NCI-H446 (cell line): ENCODE data around the gene APBB1IP.

Experiments used
- DNase-seq, 2 experiments: peaks; one replicate each; lab custom pipeline; 2025; lab: John Stamatoyannopoulos, UW

Gene APBB1IP

DNA sequence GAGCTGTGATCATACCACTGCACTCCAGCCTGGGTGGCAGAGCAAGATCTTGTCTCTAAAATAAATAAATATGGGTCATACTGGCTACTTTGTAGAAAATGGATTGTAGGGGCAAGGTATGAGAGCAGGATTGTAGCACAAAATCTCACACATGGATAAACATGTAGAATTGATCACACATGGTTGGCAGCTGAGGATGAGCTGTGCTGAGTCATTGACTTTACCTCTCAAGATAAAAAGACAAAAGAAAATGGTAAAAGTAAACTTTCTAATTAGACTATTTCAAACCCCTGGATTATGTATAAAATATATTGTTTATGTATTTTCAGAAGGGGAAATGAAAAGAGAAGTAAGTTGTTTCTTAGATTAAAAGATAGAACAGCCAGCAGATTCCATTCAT lies 69.3 kb downstream of the APBB1IP start:
- no peak for DNase-seq

- DNase-seq = no peak
These were observed 69.9 kb downstream of the APBB1IP start for GRCh38 chr10:26508016-26508415.

DNA sequence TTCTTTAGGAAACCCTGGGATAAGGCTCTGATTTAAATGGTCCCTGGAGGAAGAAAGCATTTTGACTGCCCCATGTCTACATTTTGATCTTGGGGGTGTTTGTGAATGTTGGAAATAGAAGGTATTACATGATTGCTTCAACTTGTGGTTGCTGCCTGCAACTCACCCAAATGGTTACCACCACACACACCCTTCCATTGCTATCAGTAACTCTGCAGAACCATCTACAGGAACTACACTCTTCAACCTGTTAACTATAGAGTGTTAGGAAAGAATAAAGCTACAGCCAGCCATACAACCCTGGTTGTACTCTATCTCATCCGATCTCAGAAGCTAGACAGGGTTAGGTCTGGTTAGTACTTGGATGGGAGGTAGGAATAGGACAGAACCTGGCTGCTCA lies 71.2 kb downstream of the APBB1IP start:
- DNase-seq = no peak

- no peak for DNase-seq
These were observed 75.0 kb downstream of the APBB1IP start for GRCh38 chr10:26513101-26513500.

DNA sequence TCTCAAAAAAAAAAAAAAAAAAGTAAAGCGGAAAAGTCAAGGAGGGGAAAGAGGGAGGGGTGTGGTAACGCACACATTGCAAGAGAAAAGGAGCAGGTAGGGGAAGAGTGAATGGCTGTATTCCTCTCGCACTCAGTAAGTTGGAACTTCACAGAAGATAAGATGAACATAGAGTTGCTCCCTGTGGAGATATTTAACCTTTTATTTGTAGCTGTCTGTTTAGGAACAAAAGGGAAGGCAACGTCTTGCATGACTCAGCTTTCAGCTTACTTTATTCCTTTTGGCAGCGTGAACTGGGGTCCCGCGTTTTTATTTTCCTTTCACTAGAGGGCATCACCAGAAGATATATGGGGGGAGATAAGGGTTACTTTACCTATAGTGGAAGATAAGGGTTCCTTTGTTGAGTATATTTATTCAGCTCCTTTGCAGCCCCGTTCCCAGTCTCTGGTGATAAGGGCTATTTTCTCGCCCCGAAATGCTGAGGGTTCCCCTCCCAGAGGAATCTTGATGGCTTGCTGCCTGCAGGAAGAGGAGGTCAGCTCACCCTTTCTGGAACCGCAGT lies 78.5 kb downstream of the APBB1IP start:
- DNase-seq = no peak

DNA sequence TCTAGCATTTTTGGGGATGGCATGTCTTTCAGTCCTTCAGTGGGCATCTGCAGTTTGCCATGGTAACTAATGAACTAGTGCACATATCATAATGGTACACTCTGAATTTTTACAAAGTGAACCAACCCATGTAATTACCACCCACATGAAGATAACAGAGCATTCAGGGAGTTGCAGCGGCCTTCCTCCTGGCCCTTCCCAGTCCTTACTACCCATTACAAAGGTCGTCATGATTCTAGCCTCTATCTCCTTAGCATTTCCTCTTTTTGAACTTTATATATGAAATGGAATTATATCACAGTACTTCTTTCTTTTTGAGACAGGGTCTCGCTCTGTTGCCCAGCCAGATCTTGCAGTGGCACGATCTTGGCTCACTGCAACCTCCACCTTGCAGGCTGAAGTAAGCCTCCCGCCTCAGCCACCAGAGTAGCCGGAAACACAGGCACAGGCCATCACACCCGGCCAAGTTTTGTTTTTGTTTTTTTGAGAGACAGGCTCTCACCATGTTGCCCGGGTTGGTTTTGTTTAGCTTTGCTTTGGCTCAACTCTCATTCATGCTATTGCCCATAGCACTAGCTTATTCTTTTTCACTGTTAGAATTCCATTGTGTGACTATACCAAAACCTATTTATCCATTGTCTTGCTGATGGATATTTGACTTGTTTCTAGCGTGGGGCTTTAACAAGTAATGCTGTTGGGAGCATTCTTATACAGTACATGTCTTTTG lies 79.2 kb downstream of the APBB1IP start:
- no peak for DNase-seq

DNA sequence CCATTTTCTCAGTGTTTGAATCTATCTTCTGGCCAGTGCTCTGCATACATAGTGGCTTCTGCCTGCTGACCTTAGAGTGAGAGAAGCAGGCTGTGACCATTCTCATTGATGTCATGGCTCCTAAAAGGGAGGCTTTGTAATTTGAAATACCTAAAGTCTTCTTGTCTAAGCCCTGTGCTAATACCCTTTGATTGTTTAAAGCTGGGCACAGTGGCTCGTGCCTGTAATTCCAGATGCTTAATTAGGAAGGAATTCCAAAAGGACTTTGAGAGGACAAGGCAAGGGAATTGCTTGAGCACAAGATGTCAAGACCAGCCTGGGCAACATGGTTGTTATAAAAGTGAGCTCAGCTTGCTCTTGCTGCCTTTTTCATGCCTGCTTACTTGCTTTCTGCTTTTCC lies 81.7 kb downstream of the APBB1IP start:
- DNase-seq = no peak

GRCh38 chr10:26520575-26520974 lies 82.4 kb downstream of the APBB1IP start:
- DNase-seq = no peak

GRCh38 chr10:26524161-26524896 lies 86.2 kb downstream of the APBB1IP start:
- DNase-seq = no peak

- no peak for DNase-seq
These were observed 87.4 kb downstream of the APBB1IP start for GRCh38 chr10:26525586-26525985.

- no peak for DNase-seq
These were observed 88.9 kb downstream of the APBB1IP start for GRCh38 chr10:26527018-26527417.

GRCh38 chr10:26528048-26528447 lies 89.9 kb downstream of the APBB1IP start:
- DNase-seq = no peak

DNA sequence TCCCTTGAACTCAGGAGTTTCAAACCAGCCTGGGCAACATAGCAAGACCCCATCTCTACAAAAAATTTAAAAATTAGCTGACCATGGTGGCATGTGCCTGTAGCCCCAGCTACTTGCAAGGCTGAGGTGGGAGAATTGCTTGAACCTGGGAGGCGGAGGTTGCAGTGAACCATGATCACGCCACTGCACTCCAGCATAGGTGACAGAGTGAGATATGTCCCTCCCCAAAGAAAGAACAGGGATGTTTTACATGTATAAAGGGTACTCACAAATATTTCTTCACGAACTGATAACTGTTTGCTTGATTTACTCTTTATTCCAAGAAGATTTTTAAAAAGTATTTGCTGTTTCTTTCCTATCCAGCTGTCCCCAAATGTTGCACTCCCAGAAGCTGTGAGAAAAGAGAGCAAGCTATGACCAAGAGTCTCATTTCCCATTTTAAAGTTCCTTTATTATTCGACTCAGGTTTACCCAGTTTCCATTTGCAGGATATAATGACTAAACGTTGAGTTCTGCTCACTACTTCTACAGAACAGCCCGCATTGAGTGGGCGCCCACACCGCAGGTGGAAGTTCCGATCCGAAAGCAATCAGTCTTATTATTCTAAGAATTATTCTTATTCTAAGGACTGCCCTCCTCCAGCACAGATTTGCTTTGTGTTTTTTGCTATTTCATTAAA lies 90.7 kb downstream of the APBB1IP start:
- no peak for DNase-seq

- DNase-seq = no peak
These were observed 96.2 kb downstream of the APBB1IP start for GRCh38 chr10:26534384-26534783.

GRCh38 chr10:26540601-26541000 lies 102.5 kb downstream of the APBB1IP start:
- DNase-seq = no peak

GRCh38 chr10:26543567-26544306 lies 105.6 kb downstream of the APBB1IP start:
- DNase-seq = no peak

DNA sequence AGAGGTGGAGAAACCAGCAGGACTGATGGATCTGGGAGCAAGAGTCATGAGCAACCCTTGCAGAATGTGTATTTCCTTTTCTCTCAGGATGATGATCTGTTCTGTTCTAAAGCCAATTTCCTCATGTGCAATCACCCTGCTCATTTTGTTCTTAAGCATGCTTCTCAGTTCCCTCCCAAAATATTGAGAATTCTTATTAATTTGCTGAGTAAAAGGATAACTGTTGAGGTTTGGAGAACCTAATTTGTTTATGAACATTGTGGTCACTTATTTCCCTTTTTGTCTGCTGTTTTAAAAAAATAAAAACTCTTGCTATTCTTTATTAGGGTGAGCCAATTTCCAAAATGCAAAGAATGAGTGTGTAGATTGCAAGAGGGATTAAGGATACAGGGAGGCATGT lies 106.8 kb downstream of the APBB1IP start:
- DNase-seq = no peak

DNA sequence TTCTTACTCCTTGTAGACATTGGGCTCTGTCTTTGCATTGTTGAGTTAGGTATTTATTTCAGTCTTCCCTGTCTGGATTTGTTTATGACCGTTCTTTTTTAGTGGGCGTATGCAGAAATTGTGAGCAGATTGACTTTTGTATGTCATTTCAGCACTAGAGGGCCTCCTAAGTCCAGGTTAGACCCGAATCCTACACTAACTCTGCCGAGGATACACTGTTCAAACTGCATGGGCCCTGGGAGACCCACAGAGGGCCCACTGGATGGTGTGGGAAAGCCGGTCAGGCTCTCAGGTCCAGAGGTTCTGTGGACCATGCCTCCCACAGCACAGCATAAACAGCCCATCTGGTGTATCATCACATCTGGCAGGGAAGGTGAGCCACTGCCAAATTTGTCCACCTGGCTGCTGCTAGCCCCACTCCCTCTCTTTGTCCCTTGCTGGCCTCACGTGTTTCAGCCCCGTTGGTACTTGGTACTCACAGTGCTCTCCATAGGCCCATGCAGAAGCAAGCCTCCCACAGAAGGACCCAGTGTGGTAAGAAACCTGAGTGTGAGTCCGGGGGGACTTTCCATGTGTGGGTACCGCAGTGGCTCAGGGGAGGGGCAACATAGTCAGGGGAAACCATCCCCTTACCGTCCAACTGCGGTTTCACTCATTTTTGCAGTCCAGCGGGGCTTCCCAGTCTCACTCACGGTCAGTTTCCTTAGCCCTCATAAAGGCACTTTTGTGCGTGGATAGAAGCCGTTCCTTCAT lies 112.8 kb downstream of the APBB1IP start:
- no peak for DNase-seq

- DNase-seq = no peak
These were observed 116.1 kb downstream of the APBB1IP start for GRCh38 chr10:26554246-26554645.

DNA sequence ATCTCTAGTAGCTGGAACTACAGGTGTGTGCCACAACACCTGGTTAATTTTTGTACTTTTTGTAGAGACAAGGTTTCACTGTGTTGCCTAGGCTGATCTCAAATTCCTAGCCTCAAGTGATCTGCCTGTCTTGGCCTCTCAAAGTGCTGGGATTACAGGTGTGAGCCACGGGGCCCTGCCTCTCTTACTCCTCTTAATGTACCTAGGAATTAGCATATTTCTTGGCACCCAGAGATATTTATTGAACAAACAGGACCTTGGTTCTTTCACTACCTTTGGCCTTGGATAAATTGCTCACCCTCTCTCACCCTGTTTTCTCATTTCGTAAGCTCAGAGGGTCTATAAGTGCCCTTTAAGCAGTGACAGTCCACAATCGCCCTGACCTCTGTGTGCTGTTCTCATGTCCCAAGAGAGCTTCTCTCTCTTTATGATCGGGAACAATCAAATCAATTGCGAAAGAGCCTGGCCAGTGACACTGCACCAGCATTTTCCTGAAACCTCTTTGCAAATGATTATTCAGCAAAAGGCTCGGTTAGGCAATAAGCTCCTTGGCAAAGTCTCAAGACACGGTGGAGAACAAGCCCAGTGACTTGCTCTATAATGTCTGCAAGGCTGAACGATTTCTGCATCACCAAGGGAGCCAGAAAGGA lies 117.7 kb downstream of the APBB1IP start:
- DNase-seq = no peak
